Measurements from ENCODE around the gene BMPR1B. TPM values are rescaled to one million over a fixed set of nuclear protein-coding genes. Genes with fewer than 3 reads are reported as not detected.

The BMPR1B gene
- total and polyA plus RNA-seq, 9 of the 15 experiments (the other 6 are each of a cell fraction or from before 2014, with no cell fraction given): 0.01 TPM; not detected in 8

- no peaks in the 10 kb centered on the region for H3K27me3 ChIP-seq (ENCODE audit: control insufficient read depth in 2 of 2, insufficient read depth in 2 of 2, low read length in 2 of 2)
- no peak overlapping the region for H3K27ac ChIP-seq (ENCODE audit: extremely low read depth, low read depth, low read length)
- FAIRE-seq: no peak
- no peak overlapping the region for H2AFZ ChIP-seq (ENCODE audit: low read depth, low read length)
- H3K4me2 ChIP-seq (ENCODE audit: insufficient read depth, low read length): no peak overlapping the region
- WGBS (ENCODE audit: insufficient coverage, low coverage, missing lambda C conversion rate): 3% methylated on average over 4 of the region's 4 CpGs
- CTCF ChIA-PET (ENCODE audit: low intra/inter-chr PET ratio): no interaction called here
- in situ Hi-C loops (cut with MboI): no loop called here
- no peaks in the 10 kb centered on the region for H3K9me1 ChIP-seq (ENCODE audit: control insufficient read depth, insufficient read depth, low read length)
- H3K4me3 ChIP-seq: no peak overlapping the region
- no peaks in the 10 kb centered on the region for H3K79me2 ChIP-seq (ENCODE audit: control insufficient read depth, insufficient read depth, low read length)
- no TSS peak for BruUV-seq (replicated peaks)
- no peak for DNase-seq (ENCODE audit: extremely low read depth in 1 of 4, low spot score in 3 of 4)
- H4K20me1 ChIP-seq (replicated peaks; ENCODE audit: control insufficient read depth, insufficient read depth, low read length): no peaks in the 10 kb centered on the region
- H3K36me3 ChIP-seq (ENCODE audit: control insufficient read depth, insufficient read depth, low read length): no peaks in the 10 kb centered on the region
- no peaks in the 10 kb centered on the region for H3K4me1 ChIP-seq (replicated peaks in 1 of 2; ENCODE audit: control insufficient read depth in 2 of 2, insufficient read depth in 2 of 2, low read length in 2 of 2)
- POLR2A ChIA-PET: no interaction called here
- no peak for TF ChIP-seq PYGO2 (tag; IDR thresholded peaks at IDR 0.05)
- TF ChIP-seq, protein P1, sequence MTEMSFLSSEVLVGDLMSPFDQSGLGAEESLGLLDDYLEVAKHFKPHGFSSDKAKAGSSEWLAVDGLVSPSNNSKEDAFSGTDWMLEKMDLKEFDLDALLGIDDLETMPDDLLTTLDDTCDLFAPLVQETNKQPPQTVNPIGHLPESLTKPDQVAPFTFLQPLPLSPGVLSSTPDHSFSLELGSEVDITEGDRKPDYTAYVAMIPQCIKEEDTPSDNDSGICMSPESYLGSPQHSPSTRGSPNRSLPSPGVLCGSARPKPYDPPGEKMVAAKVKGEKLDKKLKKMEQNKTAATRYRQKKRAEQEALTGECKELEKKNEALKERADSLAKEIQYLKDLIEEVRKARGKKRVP (CRISPR knock-in tag; IDR thresholded peaks at IDR 0.05): no peak
- TF ChIP-seq GATAD2A (IDR thresholded peaks at IDR 0.05): no peak
- no peak for TF ChIP-seq ZNF143 (CRISPR knock-in tag; IDR thresholded peaks at IDR 0.05)
- TF ChIP-seq NR2C1 (IDR thresholded peaks at IDR 0.05): no peak
- no peak for TF ChIP-seq NR2C1 (tag; IDR thresholded peaks at IDR 0.05)
- TF ChIP-seq ZNF133 (CRISPR knock-in tag; IDR thresholded peaks at IDR 0.05): no peak
- no peak for TF ChIP-seq ZNF830 (CRISPR knock-in tag; IDR thresholded peaks at IDR 0.05)
- TF ChIP-seq CEBPB (tag; IDR thresholded peaks at IDR 0.05): no peak
- TF ChIP-seq HNRNPLL (IDR thresholded peaks at IDR 0.05; ENCODE audit: low read depth, low read length, poor library complexity, severe bottlenecking): no peak
- no peak for TF ChIP-seq TCFL5 (CRISPR knock-in tag; conservative IDR thresholded peaks at IDR 0.05)
- TF ChIP-seq, protein P2, sequence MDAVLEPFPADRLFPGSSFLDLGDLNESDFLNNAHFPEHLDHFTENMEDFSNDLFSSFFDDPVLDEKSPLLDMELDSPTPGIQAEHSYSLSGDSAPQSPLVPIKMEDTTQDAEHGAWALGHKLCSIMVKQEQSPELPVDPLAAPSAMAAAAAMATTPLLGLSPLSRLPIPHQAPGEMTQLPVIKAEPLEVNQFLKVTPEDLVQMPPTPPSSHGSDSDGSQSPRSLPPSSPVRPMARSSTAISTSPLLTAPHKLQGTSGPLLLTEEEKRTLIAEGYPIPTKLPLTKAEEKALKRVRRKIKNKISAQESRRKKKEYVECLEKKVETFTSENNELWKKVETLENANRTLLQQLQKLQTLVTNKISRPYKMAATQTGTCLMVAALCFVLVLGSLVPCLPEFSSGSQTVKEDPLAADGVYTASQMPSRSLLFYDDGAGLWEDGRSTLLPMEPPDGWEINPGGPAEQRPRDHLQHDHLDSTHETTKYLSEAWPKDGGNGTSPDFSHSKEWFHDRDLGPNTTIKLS (IDR thresholded peaks at IDR 0.05; ENCODE audit: borderline replicate concordance, low read depth): no peak
- TF ChIP-seq RBM22 (IDR thresholded peaks at IDR 0.05; ENCODE audit: low read depth, low read length, poor library complexity, severe bottlenecking): no peak
- TF ChIP-seq, protein P3, sequence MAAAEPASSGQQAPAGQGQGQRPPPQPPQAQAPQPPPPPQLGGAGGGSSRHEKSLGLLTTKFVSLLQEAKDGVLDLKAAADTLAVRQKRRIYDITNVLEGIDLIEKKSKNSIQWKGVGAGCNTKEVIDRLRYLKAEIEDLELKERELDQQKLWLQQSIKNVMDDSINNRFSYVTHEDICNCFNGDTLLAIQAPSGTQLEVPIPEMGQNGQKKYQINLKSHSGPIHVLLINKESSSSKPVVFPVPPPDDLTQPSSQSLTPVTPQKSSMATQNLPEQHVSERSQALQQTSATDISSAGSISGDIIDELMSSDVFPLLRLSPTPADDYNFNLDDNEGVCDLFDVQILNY (CRISPR knock-in tag; IDR thresholded peaks at IDR 0.05): no peak
- no peak for TF ChIP-seq NCOA1 (IDR thresholded peaks at IDR 0.05; ENCODE audit: low read depth)
- TF ChIP-seq ZFP36 (IDR thresholded peaks at IDR 0.05; ENCODE audit: low read depth, low read length, partially characterized antibody): no peak
- no peak for TF ChIP-seq NFIC (IDR thresholded peaks at IDR 0.05)
- no peak for TF ChIP-seq C11orf30 (IDR thresholded peaks at IDR 0.05; ENCODE audit: low read depth)
- no peak overlapping the region for H3K9ac ChIP-seq (ENCODE audit: insufficient read depth in 1 of 2, low read depth in 2 of 2, low read length in 2 of 2)
- no peak for ATAC-seq
- intact Hi-C loops (cut with micrococcal nuclease): no loop called here
- H3K9me3 ChIP-seq (replicated peaks; ENCODE audit: control insufficient read depth, insufficient read depth, low read depth, low read length): no peaks in the 10 kb centered on the region
Measured at GRCh38 chr4:94920369-94920768, 162.6 kb downstream of the BMPR1B start.
